Endodermal cell (in vitro differentiated cells): Measurements from ENCODE around the gene RNF223. TPM values are rescaled to one million over a fixed set of nuclear protein-coding genes. Genes with fewer than 3 reads are reported as not detected.

ENCODE experiments used
- DNase-seq: peaks from one replicate; pipeline ENCODE4 v3.0.0-alpha.2; 2017
- H3K27ac ChIP-seq: 2 replicates; pipeline ENCODE4 v1.5.1; 2013; ENCODE audit warnings: mild to moderate bottlenecking, low read depth, low read length, moderate library complexity
- H3K27me3 ChIP-seq: 2 replicates; pipeline ENCODE4 v1.6.1; 2013; ENCODE audit warnings: mild to moderate bottlenecking, low read length, moderate library complexity; ENCODE audit not compliant: insufficient read depth, control insufficient read depth, poor library complexity, severe bottlenecking
- H3K36me3 ChIP-seq: 2 replicates; pipeline ENCODE4 v1.7.0; 2013; ENCODE audit warnings: mild to moderate bottlenecking, low read length, moderate library complexity; ENCODE audit not compliant: control insufficient read depth, insufficient read depth
- H3K4me1 ChIP-seq: one replicate; pipeline ENCODE4 v1.7.0; 2013; ENCODE audit warnings: low read length; ENCODE audit not compliant: control insufficient read depth, insufficient read depth
- H3K4me3 ChIP-seq: 2 replicates; pipeline ENCODE4 v1.5.1; 2013; ENCODE audit warnings: mild to moderate bottlenecking, low read length, moderate library complexity
- H3K9ac ChIP-seq: 2 replicates; pipeline ENCODE4 v1.6.1; 2013; ENCODE audit warnings: mild to moderate bottlenecking, low read length, moderate library complexity; ENCODE audit not compliant: poor library complexity, severe bottlenecking; ENCODE audit errors: extremely low read depth
- H3K9me3 ChIP-seq: 2 replicates; pipeline ENCODE4 v1.6.1; 2013; ENCODE audit warnings: mild to moderate bottlenecking, low read length, moderate library complexity; ENCODE audit not compliant: control insufficient read depth
- H3K27ac Mint-ChIP-seq: 2 replicates; pipeline ENCODE4 v1.8.0; 2020; ENCODE audit warnings: mixed read lengths
- H3K27me3 Mint-ChIP-seq: 2 replicates; pipeline ENCODE4 v1.8.0; 2021; ENCODE audit warnings: mild to moderate bottlenecking, mixed read lengths; ENCODE audit not compliant: insufficient read depth
- H3K36me3 Mint-ChIP-seq: 2 replicates; pipeline ENCODE4 v1.8.0; 2020; ENCODE audit warnings: low read depth, mixed read lengths
- H3K4me1 Mint-ChIP-seq: 2 replicates; pipeline ENCODE4 v1.8.0; 2020; ENCODE audit warnings: mixed read lengths
- H3K4me3 Mint-ChIP-seq: 2 replicates; pipeline ENCODE4 v1.8.0; 2020; ENCODE audit warnings: mild to moderate bottlenecking, moderate library complexity, mixed read lengths
- H3K9me3 Mint-ChIP-seq: 2 replicates; pipeline ENCODE4 v1.8.0; 2020; ENCODE audit warnings: mild to moderate bottlenecking, mixed read lengths
- WGBS, 2 experiments: methylation state at CpG; one replicate each; pipeline versions ENCODE4 v1.1.5 to v1.1.7; 2013; ENCODE audit warnings: missing lambda C conversion rate in 2 of 2, mixed read lengths in 1 of 2; ENCODE audit not compliant: insufficient coverage in 1 of 2, insufficient read length in 1 of 2; 5-methylcytosine and 5-hydroxymethylcytosine counted together
- total RNA-seq, 2 donors: library from RNA; stranded (reverse); fragmentation: NEBNext Ultra II Directional in 1 of 2; extraction: Animal tissue kit (Norgen Biotek cat#: 25700) in 1 of 2; gene quantifications; 2 replicates in 1 of 2; 3 replicates in 1 of 2; pipeline ENCODE4 v1.2.1, GENCODE V29; 2021
- TF ChIP-seq, protein P1 (sequence below): fragments of 200-600 bp; sonication (generic); conservative IDR thresholded peaks from 2 replicates; pipeline ENCODE4 v1.5.0; 2021; ENCODE audit warnings: antibody characterized with exemption, mild to moderate bottlenecking

Gene RNF223
- total RNA-seq, 2 donors from 2014 or later, result not detected

DNA sequence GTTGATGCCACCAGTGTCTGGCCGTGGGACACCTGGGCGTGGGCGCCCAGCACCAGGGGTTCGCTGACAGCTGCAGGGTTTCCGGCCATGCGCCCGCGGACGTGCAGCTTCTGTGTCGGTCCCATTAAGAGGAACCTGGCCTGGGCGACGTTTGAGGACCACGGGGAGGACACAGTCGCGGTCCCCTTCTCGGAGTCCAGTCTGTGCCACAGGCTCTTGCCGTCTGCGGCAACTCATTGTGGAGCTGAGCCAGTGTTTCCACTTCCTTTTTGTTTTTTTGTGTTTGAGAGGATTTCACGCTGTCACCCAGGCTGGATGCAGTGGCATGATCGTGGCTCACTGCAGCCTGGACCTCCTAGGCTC, 43.3 kb upstream of the RNF223 start:
- H3K27me3 ChIP-seq, result peaks cover 26% of the 10 kb centered on the region
- peak; percentile 44 for DNase-seq
- TF ChIP-seq, protein P1, sequence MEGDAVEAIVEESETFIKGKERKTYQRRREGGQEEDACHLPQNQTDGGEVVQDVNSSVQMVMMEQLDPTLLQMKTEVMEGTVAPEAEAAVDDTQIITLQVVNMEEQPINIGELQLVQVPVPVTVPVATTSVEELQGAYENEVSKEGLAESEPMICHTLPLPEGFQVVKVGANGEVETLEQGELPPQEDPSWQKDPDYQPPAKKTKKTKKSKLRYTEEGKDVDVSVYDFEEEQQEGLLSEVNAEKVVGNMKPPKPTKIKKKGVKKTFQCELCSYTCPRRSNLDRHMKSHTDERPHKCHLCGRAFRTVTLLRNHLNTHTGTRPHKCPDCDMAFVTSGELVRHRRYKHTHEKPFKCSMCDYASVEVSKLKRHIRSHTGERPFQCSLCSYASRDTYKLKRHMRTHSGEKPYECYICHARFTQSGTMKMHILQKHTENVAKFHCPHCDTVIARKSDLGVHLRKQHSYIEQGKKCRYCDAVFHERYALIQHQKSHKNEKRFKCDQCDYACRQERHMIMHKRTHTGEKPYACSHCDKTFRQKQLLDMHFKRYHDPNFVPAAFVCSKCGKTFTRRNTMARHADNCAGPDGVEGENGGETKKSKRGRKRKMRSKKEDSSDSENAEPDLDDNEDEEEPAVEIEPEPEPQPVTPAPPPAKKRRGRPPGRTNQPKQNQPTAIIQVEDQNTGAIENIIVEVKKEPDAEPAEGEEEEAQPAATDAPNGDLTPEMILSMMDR, result no peak
- H3K4me1 Mint-ChIP-seq, result peaks cover 4% of the 10 kb centered on the region
- H3K36me3 ChIP-seq, result peaks cover 11% of the 10 kb centered on the region
- no peak overlapping the region for H3K9ac ChIP-seq
- H3K9me3 Mint-ChIP-seq, result peaks cover 17% of the 10 kb centered on the region
- H3K36me3 Mint-ChIP-seq, result peaks cover 12% of the 10 kb centered on the region
- H3K4me1 ChIP-seq, result no peaks in the 10 kb centered on the region
- no peak overlapping the region for H3K27ac ChIP-seq
- H3K27me3 Mint-ChIP-seq, result peaks cover 26% of the 10 kb centered on the region
- no peak overlapping the region for H3K4me3 ChIP-seq
- H3K27ac Mint-ChIP-seq, result no peak overlapping the region
- H3K4me3 Mint-ChIP-seq, result peak overlapping the region; percentile 70
- H3K9me3 ChIP-seq, result peaks cover 9% of the 10 kb centered on the region
- WGBS, 2 experiments, result 84 to 91% methylated on average over 17 to 20 of the region's 20 CpGs

DNA sequence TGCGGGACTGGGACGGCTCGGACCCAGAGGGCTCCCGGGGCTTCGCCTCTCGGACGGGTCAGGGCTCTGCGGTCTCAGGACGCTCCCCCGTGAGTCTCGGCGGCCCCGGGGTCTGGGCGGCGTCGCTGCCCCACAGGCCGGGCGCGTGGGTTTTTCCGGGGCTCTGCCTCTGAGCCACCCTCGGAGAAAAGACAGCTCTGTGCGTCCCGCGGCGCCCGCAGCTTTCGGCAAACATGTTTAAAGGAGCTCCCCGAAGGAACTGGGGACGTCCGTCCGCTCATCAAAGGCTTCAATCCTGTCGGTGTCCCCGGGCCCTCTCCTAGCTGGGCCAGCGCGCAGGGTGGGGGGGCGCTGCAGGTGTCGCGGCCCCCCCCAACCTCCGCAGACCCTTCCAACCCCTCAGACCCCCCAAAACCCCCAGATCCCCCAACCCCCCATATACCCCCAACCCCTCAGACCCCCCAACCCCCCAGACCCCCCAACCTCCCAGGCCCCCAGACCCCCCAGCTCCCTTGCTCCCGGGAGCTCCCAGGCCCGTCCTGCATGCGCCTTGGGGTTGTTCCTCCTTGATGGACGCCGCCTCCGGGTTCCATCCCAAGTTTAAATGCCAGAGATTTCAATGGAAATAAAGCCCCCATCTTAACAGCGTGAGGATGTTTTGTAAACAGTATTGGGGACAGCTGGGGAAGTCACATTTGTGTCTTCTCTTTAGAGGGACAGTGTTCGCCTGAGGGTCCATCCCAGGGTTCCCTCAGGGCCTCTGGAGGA, 42.8 kb upstream of the RNF223 start:
- peak overlapping the region; percentile 75 for H3K4me3 ChIP-seq
- no peak for DNase-seq
- no peaks in the 10 kb centered on the region for H3K4me1 ChIP-seq
- H3K36me3 Mint-ChIP-seq, result peaks cover 18% of the 10 kb centered on the region
- peaks cover 11% of the 10 kb centered on the region for H3K36me3 ChIP-seq
- TF ChIP-seq, protein P1, result no peak
- peak overlapping the region; percentile 70 for H3K4me3 Mint-ChIP-seq
- peaks cover 4% of the 10 kb centered on the region for H3K4me1 Mint-ChIP-seq
- peaks cover 21% of the 10 kb centered on the region for H3K9me3 Mint-ChIP-seq
- no peak overlapping the region for H3K9ac ChIP-seq
- H3K27ac ChIP-seq, result no peak overlapping the region
- peaks cover 26% of the 10 kb centered on the region for H3K27me3 ChIP-seq
- H3K27me3 Mint-ChIP-seq, result peaks cover 26% of the 10 kb centered on the region
- H3K9me3 ChIP-seq, result peaks cover 9% of the 10 kb centered on the region
- H3K27ac Mint-ChIP-seq, result no peak overlapping the region
- 18 to 21% methylated on average over 8 to 44 of the region's 47 CpGs for WGBS, 2 experiments

- peak; percentile 99 for DNase-seq
- no peaks in the 10 kb centered on the region for H3K4me1 ChIP-seq
- no peak within 1 kb of the TSS for H3K27ac Mint-ChIP-seq
- 0% methylated on average over 40 to 128 of the region's 128 CpGs for WGBS, 2 experiments
- H3K27me3 Mint-ChIP-seq, result peaks cover 26% of the 10 kb centered on the region
- H3K9me3 ChIP-seq, result peaks cover 9% of the 10 kb centered on the region
- H3K27ac ChIP-seq, result peak within 1 kb of the TSS; percentile 24
- peaks cover 26% of the 10 kb centered on the region for H3K36me3 Mint-ChIP-seq
- peaks cover 4% of the 10 kb centered on the region for H3K4me1 Mint-ChIP-seq
- peaks cover 11% of the 10 kb centered on the region for H3K36me3 ChIP-seq
- H3K4me3 ChIP-seq, result peak within 1 kb of the TSS; percentile 81
- peaks cover 21% of the 10 kb centered on the region for H3K9me3 Mint-ChIP-seq
- peak within 1 kb of the TSS; percentile 70 for H3K4me3 Mint-ChIP-seq
- H3K27me3 ChIP-seq, result peaks cover 26% of the 10 kb centered on the region
- TF ChIP-seq, protein P1, result no peak
- H3K9ac ChIP-seq, result no peak within 1 kb of the TSS
These were observed 41.9 kb upstream of the RNF223 start, which contains the start of gene C1orf159 for GRCh38 chr1:1115786-1116700. TSS of gene C1orf159 (minus strand) at chr1:1116089. CDS start at chr1:1091543, 24,546 bp downstream.
